ENCODE data around the gene SCUBE1. TPM values are rescaled to one million over a fixed set of nuclear protein-coding genes. Genes with fewer than 3 reads are reported as not detected.
A peak's percentile ranks its signal among the peaks of the same experiment; 100 is the strongest.

The SCUBE1 gene
- total RNA-seq, 1 donor from 2014 or later: not detected

GRCh38 chr22:43310311-43310710, 32.9 kb downstream of the SCUBE1 start:
- H3K36me3 Mint-ChIP-seq (ENCODE audit: low read depth): no peaks in the 10 kb centered on the region
- intact Hi-C loops (cut with micrococcal nuclease): no loop called here
- DNase-seq: no peak
- no peaks in the 10 kb centered on the region for H3K4me1 Mint-ChIP-seq
- H3K9me3 Mint-ChIP-seq: no peaks in the 10 kb centered on the region
- no peak overlapping the region for H3K27ac Mint-ChIP-seq
- H3K4me3 Mint-ChIP-seq: no peak overlapping the region
- H3K27me3 Mint-ChIP-seq: peaks cover 8% of the 10 kb centered on the region

- no peak overlapping the region for H3K4me3 Mint-ChIP-seq
- H3K4me1 Mint-ChIP-seq: no peaks in the 10 kb centered on the region
- H3K36me3 Mint-ChIP-seq (ENCODE audit: low read depth): no peaks in the 10 kb centered on the region
- H3K9me3 Mint-ChIP-seq: no peaks in the 10 kb centered on the region
- DNase-seq: no peak
- peaks cover 10% of the 10 kb centered on the region for H3K27me3 Mint-ChIP-seq
- intact Hi-C loops (cut with micrococcal nuclease): no loop called here
- H3K27ac Mint-ChIP-seq: no peak overlapping the region
These were observed 34.3 kb downstream of the SCUBE1 start for GRCh38 chr22:43308836-43309235.

- Mint-ChIP-seq H3K4me3 (no peak overlapping the region), H3K36me3 (ENCODE audit: low read depth) (no peaks in the 10 kb centered on the region), H3K4me1 (no peaks in the 10 kb centered on the region), H3K27me3 (peaks cover 10% of the 10 kb centered on the region), H3K27ac (no peak overlapping the region), H3K9me3 (no peaks in the 10 kb centered on the region)
- intact Hi-C loops (cut with micrococcal nuclease): no loop called here
- DNase-seq: no peak
These were observed 34.9 kb downstream of the SCUBE1 start for GRCh38 chr22:43308060-43308830.

DNA sequence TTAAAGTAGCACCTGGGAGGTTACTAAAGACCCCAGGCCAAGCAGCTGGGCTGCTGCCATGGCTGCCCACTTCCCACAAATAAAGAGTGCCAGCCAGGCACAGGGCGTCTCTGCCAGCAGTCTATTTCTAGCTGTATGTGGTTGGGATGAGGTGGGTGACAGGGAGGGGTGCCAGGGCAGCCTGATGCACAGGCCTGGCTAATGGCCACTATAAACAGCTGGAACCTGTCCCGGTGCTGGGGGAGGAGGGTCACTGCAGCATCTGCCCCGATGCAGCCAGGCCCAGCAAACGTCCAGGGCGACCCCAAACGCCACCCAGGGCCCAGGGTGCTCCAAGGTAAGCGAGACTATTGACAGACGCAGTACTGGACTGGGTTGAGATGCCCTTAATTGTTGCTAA, 37.4 kb downstream of the SCUBE1 start:
- Mint-ChIP-seq H3K27ac (no peak overlapping the region), H3K36me3 (ENCODE audit: low read depth) (no peaks in the 10 kb centered on the region), H3K9me3 (no peaks in the 10 kb centered on the region), H3K4me1 (no peaks in the 10 kb centered on the region), H3K27me3 (peaks cover 14% of the 10 kb centered on the region), H3K4me3 (no peak overlapping the region)
- intact Hi-C loops (cut with micrococcal nuclease): no loop called here
- no peak for DNase-seq

DNA sequence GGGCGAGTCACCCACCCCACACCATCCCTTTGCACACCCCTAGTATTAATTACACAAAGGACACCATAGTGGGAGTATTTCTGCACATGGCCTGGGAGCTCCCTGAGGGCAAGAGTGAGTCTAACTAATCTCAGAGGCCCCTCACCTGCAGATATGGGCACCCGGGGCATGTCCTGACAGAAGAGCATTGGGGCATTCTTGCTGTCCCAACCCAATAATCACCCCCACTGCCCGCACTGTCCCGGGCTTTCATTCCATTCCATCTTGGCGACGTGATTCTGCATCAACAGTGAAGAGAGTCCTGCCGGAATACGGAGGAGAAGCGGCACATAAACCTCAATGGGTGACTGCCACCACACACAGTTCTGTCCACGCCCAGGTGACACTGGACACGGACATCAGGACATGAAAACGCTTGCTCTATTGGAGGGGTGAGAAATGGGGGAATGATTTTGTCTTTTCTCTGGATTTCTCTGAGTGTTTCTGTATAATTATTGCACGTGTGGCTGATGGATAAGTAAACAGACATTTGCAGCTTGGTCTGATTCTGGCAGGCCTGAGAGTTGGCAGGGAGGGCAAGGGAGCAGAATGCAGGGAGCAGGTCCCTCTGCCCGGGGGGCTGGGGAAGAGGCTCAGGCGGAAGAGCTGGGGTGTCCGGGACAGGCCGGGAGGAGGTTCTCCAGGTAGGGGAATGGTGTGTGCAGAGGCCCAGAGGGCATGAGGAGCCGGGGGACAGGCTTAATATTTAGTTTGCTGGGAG, 38.2 kb downstream of the SCUBE1 start:
- no peak for DNase-seq
- no peaks in the 10 kb centered on the region for H3K4me1 Mint-ChIP-seq
- H3K9me3 Mint-ChIP-seq: no peaks in the 10 kb centered on the region
- intact Hi-C loops (cut with micrococcal nuclease): no loop called here
- H3K36me3 Mint-ChIP-seq (ENCODE audit: low read depth): no peaks in the 10 kb centered on the region
- H3K4me3 Mint-ChIP-seq: no peak overlapping the region
- peak overlapping the region; percentile 66 for H3K27ac Mint-ChIP-seq
- H3K27me3 Mint-ChIP-seq: peaks cover 12% of the 10 kb centered on the region

- DNase-seq: no peak
- intact Hi-C loops (cut with micrococcal nuclease): no loop called here
- Mint-ChIP-seq H3K4me3 (no peak overlapping the region), H3K9me3 (no peaks in the 10 kb centered on the region), H3K27ac (no peak overlapping the region), H3K4me1 (no peaks in the 10 kb centered on the region), H3K27me3 (peaks cover 7% of the 10 kb centered on the region), H3K36me3 (ENCODE audit: low read depth) (no peaks in the 10 kb centered on the region)
These were observed 39.4 kb downstream of the SCUBE1 start for GRCh38 chr22:43303751-43304150.

GRCh38 chr22:43303166-43303565, 40.0 kb downstream of the SCUBE1 start:
- Mint-ChIP-seq H3K27me3 (peaks cover 6% of the 10 kb centered on the region), H3K36me3 (ENCODE audit: low read depth) (no peaks in the 10 kb centered on the region), H3K27ac (no peak overlapping the region), H3K4me1 (no peaks in the 10 kb centered on the region), H3K4me3 (no peak overlapping the region), H3K9me3 (no peaks in the 10 kb centered on the region)
- intact Hi-C loops (cut with micrococcal nuclease): no loop called here
- DNase-seq: no peak

DNA sequence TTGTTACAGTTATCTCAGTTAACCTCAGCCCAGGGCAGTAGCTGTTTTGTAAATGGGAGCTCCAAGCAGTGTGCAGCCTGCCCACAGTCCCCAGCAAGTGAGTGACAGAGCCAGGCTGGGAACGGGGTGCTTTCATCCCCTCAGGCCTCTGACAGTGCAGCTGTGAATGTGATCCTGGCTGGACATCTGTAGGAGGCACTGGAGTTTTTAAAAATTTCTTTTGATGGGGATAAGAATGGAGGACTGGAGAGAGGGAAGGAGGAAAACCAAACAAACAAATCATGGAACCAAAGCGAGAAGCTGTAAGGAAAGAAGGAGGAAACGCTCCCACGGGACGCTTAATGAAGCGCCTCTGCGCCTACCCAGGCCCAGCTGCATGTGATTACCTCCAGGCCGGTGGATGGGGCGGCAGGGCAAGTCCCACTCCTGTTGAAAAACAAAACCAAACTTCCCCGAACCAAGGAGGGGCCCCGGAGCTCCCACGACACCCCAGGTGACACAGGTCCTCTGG, 40.6 kb downstream of the SCUBE1 start:
- intact Hi-C loops (cut with micrococcal nuclease): no loop called here
- Mint-ChIP-seq H3K4me3 (no peak overlapping the region), H3K27me3 (peaks cover 6% of the 10 kb centered on the region), H3K9me3 (no peaks in the 10 kb centered on the region), H3K4me1 (no peaks in the 10 kb centered on the region), H3K27ac (no peak overlapping the region), H3K36me3 (ENCODE audit: low read depth) (no peaks in the 10 kb centered on the region)
- DNase-seq: no peak

- Mint-ChIP-seq H3K36me3 (ENCODE audit: low read depth) (no peaks in the 10 kb centered on the region), H3K27me3 (peaks cover 6% of the 10 kb centered on the region), H3K4me3 (no peak overlapping the region), H3K9me3 (no peaks in the 10 kb centered on the region), H3K27ac (no peak overlapping the region), H3K4me1 (no peaks in the 10 kb centered on the region)
- no peak for DNase-seq
- intact Hi-C loops (cut with micrococcal nuclease): no loop called here
These were observed 41.3 kb downstream of the SCUBE1 start for GRCh38 chr22:43301866-43302265.

- Mint-ChIP-seq H3K4me3 (no peak overlapping the region), H3K36me3 (ENCODE audit: low read depth) (no peaks in the 10 kb centered on the region), H3K27ac (no peak overlapping the region), H3K27me3 (peaks cover 6% of the 10 kb centered on the region), H3K9me3 (no peaks in the 10 kb centered on the region), H3K4me1 (no peaks in the 10 kb centered on the region)
- no peak for DNase-seq
- intact Hi-C loops (cut with micrococcal nuclease): no loop called here
These were observed 42.1 kb downstream of the SCUBE1 start for GRCh38 chr22:43300891-43301676.

- H3K9me3 Mint-ChIP-seq: no peaks in the 10 kb centered on the region
- H3K27ac Mint-ChIP-seq: no peak overlapping the region
- intact Hi-C loops (cut with micrococcal nuclease): no loop called here
- H3K36me3 Mint-ChIP-seq (ENCODE audit: low read depth): no peaks in the 10 kb centered on the region
- H3K27me3 Mint-ChIP-seq: peaks cover 6% of the 10 kb centered on the region
- no peaks in the 10 kb centered on the region for H3K4me1 Mint-ChIP-seq
- no peak overlapping the region for H3K4me3 Mint-ChIP-seq
- DNase-seq: no peak
These were observed 43.4 kb downstream of the SCUBE1 start for GRCh38 chr22:43299736-43300135.

DNA sequence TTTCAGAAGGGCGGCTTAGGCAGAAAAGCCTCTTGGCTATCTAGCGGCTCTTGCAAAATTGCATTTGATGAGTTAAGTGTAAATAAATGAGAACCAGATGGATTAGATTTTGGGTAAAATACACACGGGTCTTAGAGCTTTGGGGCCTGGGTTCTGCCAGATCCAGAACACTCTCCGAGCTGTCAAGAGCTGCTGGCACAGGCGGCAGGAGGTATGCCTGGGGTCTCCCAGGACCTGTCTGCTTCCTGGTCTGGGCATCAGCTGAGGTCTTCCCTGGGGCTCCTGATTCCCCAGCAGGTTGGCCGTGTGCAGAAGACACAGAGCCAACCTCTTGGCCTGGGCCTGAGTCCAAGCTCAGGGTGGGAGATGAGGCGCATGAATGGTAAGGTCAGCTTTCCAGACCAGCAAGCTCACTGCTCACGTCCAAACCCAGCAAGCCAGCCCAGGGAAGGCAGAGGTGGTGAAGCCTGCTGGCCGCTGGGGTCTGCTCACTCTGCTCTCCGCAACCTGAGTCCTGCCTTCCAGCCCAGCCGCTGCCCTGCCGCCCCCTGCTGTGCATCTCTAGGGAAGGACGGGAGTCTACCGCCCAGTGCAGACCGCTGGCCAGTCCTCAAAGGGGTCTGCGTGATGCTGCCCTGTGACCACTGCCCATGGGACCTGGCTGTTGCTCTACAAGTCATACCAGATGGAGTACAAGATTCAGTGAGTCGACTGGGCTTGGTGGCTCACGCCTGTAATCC, 44.9 kb downstream of the SCUBE1 start:
- Mint-ChIP-seq H3K4me1 (no peaks in the 10 kb centered on the region), H3K27ac (no peak overlapping the region), H3K4me3 (no peak overlapping the region), H3K9me3 (no peaks in the 10 kb centered on the region), H3K36me3 (ENCODE audit: low read depth) (no peaks in the 10 kb centered on the region), H3K27me3 (peaks cover 4% of the 10 kb centered on the region)
- intact Hi-C loops (cut with micrococcal nuclease): no loop called here
- no peak for DNase-seq

DNA sequence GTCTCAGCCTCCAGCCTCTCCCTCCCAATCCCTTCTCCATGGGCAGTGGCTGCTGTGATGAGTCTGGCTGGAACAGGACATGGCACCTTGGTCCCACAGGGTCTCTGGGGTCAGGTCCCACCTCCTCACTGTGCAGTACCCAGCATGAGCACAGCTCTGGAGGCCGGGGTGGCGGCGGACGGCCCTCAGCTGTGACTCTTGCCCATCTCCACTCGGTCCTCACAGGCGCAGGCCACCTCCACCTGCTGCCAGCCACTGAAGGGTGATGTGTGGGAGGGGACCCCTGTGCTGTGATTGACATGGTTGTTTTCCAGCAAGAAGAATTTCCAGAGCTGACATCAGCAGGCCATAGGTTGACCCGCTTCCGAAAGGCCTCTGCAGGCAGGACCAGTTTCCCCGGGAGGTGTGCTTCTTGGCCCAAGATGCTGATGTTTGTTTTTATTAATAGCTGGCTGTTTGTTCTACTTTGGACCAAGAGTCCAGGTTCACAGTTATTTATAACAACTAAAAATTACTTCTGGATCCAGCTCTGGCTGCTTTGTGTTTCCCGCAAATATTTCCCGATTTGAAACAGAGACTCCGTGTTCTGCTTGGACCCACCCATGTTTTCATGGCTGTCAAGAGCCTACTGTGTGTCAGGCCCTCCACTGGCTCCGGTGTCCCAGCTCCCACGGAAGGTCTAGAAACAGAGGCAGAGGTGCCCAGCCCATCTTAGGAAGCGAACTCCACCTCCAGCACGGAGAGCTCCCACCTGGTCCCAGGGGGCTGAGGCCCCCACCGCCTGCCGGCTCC, 45.7 kb downstream of the SCUBE1 start:
- Mint-ChIP-seq H3K27ac (no peak overlapping the region), H3K9me3 (no peaks in the 10 kb centered on the region), H3K27me3 (peaks cover 4% of the 10 kb centered on the region), H3K4me1 (no peaks in the 10 kb centered on the region), H3K36me3 (ENCODE audit: low read depth) (no peaks in the 10 kb centered on the region), H3K4me3 (no peak overlapping the region)
- intact Hi-C loops (cut with micrococcal nuclease): no loop called here
- no peak for DNase-seq

All from activated CD4-positive, alpha-beta T cell treated with anti-CD3 and anti-CD28 coated beads, Interleukin-2, amount 10 ng/mL, durations not matched to agents 24 days and 14 days (primary cell).